SK-N-SH (cell line): ENCODE data around the gene SERPINE2. TPM values are rescaled to one million over a fixed set of nuclear protein-coding genes. Genes with fewer than 3 reads are reported as not detected.
A peak's percentile ranks its signal among the peaks of the same experiment; 100 is the strongest.

ENCODE experiments used
- CTCF ChIA-PET: fragments of 300-600, 350-600 bp; formaldehyde crosslinking; extraction: SDS; loops from one replicate; lab custom pipeline; 2021; lab: Yijun Ruan, JAX
- POLR2A ChIA-PET: fragments of 350-600 bp; sonication (Branson Sonifier 250); formaldehyde crosslinking; extraction: SDS; loops from one replicate; lab custom pipeline; 2020; ENCODE audit warnings: antibody characterized with exemption, inconsistent platforms; lab: Yijun Ruan, JAX
- DNase-seq: peaks from one replicate; pipeline ENCODE4 v3.0.0; 2012
- H2AFZ ChIP-seq: fragments of 200-600 bp; sonication (generic); 2 replicates; pipeline ENCODE4 v1.8.1; 2016; ENCODE audit warnings: antibody characterized with exemption, mild to moderate bottlenecking, low read depth
- H3F3A ChIP-seq: fragments of 200-600 bp; sonication (generic); replicated peaks from 2 replicates; pipeline ENCODE3; 2016; ENCODE audit warnings: antibody characterized with exemption, mild to moderate bottlenecking; ENCODE audit not compliant: insufficient read depth
- H3K27ac ChIP-seq, 2 experiments: fragments of 200-500 bp in 1 of 2; fragments of 200-600 bp in 1 of 2; sonication (Bioruptor generic) in 1 of 2; sonication (generic), shearing (Covaris generic) in 1 of 2; 2 replicates each; pipeline versions ENCODE4 v1.5.1 to v1.6.1; 2014 to 2016; ENCODE audit warnings: low read depth in 2 of 2, inconsistent platforms in 1 of 2, low read length in 1 of 2, mild to moderate bottlenecking in 1 of 2, mixed read lengths in 1 of 2
- H3K27me3 ChIP-seq: fragments of 200-600 bp; sonication (generic), shearing (Covaris generic); 2 replicates; pipeline ENCODE4 v1.6.1; 2016; ENCODE audit warnings: mixed run types; ENCODE audit not compliant: insufficient read depth
- H3K36me3 ChIP-seq, 2 experiments: fragments of 200-500 bp in 1 of 2; fragments of 200-600 bp in 1 of 2; sonication (Bioruptor generic) in 1 of 2; sonication (generic) in 1 of 2; replicated peaks in 1 of 2; 2 replicates each; pipeline versions ENCODE3 to v1.5.1; 2014 to 2016; ENCODE audit warnings: low read length in 1 of 2, mild to moderate bottlenecking in 1 of 2; ENCODE audit not compliant: insufficient read depth in 2 of 2, control insufficient read depth in 1 of 2
- H3K4me1 ChIP-seq, 2 experiments: fragments of 200-500 bp in 1 of 2; fragments of 200-600 bp in 1 of 2; sonication (Bioruptor generic) in 1 of 2; sonication (generic), shearing (Covaris generic) in 1 of 2; 2 replicates each; pipeline versions ENCODE4 v1.5.1 to v1.6.1; 2014 to 2016; ENCODE audit warnings: low read depth in 1 of 2, low read length in 1 of 2, mixed run types in 1 of 2; ENCODE audit not compliant: insufficient read depth in 2 of 2, control insufficient read depth in 1 of 2
- H3K4me2 ChIP-seq: fragments of 200-600 bp; sonication (generic), shearing (Covaris generic); 2 replicates; pipeline ENCODE4 v1.6.1; 2017; ENCODE audit warnings: mixed run types
- H3K4me3 ChIP-seq, 2 experiments: fragments of 200-500 bp in 1 of 2; fragments of 200-600 bp in 1 of 2; sonication (Bioruptor generic) in 1 of 2; sonication (generic), shearing (Covaris generic) in 1 of 2; 2 replicates each; pipeline versions ENCODE4 v1.5.1 to v1.8.1; 2014 to 2016; ENCODE audit warnings: low read depth in 2 of 2, inconsistent platforms in 1 of 2, low read length in 1 of 2, mild to moderate bottlenecking in 1 of 2, mixed read lengths in 1 of 2, moderate library complexity in 1 of 2
- H3K79me2 ChIP-seq: fragments of 200-600 bp; sonication (generic); 2 replicates; pipeline ENCODE4 v1.8.1; 2017; ENCODE audit warnings: mild to moderate bottlenecking; ENCODE audit not compliant: insufficient read depth
- H3K9ac ChIP-seq: fragments of 200-600 bp; sonication (generic); 2 replicates; pipeline ENCODE4 v1.6.1; 2017; ENCODE audit warnings: mixed run types
- H3K9me2 ChIP-seq: fragments of 200-600 bp; sonication (generic); 2 replicates; pipeline ENCODE4 v1.6.1; 2017; ENCODE audit warnings: mixed run types
- H3K9me3 ChIP-seq: fragments of 200-600 bp; sonication (generic); 2 replicates; pipeline ENCODE4 v1.6.1; 2017; ENCODE audit warnings: mixed run types, mild to moderate bottlenecking, moderate library complexity
- H4K20me1 ChIP-seq: fragments of 200-600 bp; sonication (generic); 2 replicates; pipeline ENCODE4 v1.6.1; 2017; ENCODE audit warnings: mild to moderate bottlenecking, mixed run types; ENCODE audit not compliant: insufficient read depth
- EP300 ChIP-seq, 2 experiments: IDR thresholded peaks; 2 replicates each; pipeline versions ENCODE4 v1.4.0 to v1.6.1; 2012; ENCODE audit warnings: borderline replicate concordance in 1 of 2, low read depth in 1 of 2, low read length in 1 of 2
- FOSL2 ChIP-seq: IDR thresholded peaks from 2 replicates; pipeline ENCODE4 v1.4.0; 2012; ENCODE audit warnings: low read depth, mild to moderate bottlenecking, moderate library complexity, borderline replicate concordance
- GATA2 ChIP-seq: sonication (generic); formaldehyde crosslinking; IDR thresholded peaks from 2 replicates; pipeline ENCODE4 v1.5.0; 2020; ENCODE audit warnings: mild to moderate bottlenecking, missing genetic modification reagents
- MXI1 ChIP-seq: IDR thresholded peaks from 2 replicates; pipeline ENCODE4 v1.6.1; 2012; ENCODE audit warnings: mild to moderate bottlenecking, low read depth, low read length, improper control_type of control experiment
- NRF1 ChIP-seq: IDR thresholded peaks from 2 replicates; pipeline ENCODE4 v1.6.1; 2012; ENCODE audit warnings: low read depth, mild to moderate bottlenecking, low read length
- RCOR1 ChIP-seq: fragments of 150-350 bp; IDR thresholded peaks from 2 replicates; pipeline ENCODE4 v1.6.1; 2017; ENCODE audit warnings: antibody characterized with exemption, low read length
- REST ChIP-seq: IDR thresholded peaks from 2 replicates; pipeline ENCODE4 v1.6.1; 2012; ENCODE audit warnings: mild to moderate bottlenecking, low read depth, low read length, moderate library complexity
- RXRA ChIP-seq: IDR thresholded peaks from 2 replicates; pipeline ENCODE4 v1.4.0; 2012; ENCODE audit warnings: low read depth, mild to moderate bottlenecking, borderline replicate concordance
- YY1 ChIP-seq: IDR thresholded peaks from 2 replicates; pipeline ENCODE4 v1.4.0; 2012; ENCODE audit warnings: low read depth, mild to moderate bottlenecking
- ZBTB33 ChIP-seq: IDR thresholded peaks from 2 replicates; pipeline ENCODE4 v1.4.0; 2012; ENCODE audit warnings: low read depth, borderline replicate concordance
- WGBS: methylation state at CpG from one replicate; pipeline ENCODE4 v1.1.6; 2017; ENCODE audit warnings: low lambda C conversion rate; 5-methylcytosine and 5-hydroxymethylcytosine counted together
- polyA plus RNA-seq, 3 experiments: library from polyadenylated mRNA; depleted of rRNA; stranded (reverse); fragments of >200 nt; gene quantifications; 2 replicates each; pipeline ENCODE4 v1.2.3, GENCODE V29; 2012
- TF ChIP-seq, protein P1 (sequence below): IDR thresholded peaks from 2 replicates; pipeline ENCODE4; 2012

Gene SERPINE2
- polyA plus RNA-seq, 1 of the 3 experiments (the other 2 are of a cell fraction) = 249 TPM

DNA sequence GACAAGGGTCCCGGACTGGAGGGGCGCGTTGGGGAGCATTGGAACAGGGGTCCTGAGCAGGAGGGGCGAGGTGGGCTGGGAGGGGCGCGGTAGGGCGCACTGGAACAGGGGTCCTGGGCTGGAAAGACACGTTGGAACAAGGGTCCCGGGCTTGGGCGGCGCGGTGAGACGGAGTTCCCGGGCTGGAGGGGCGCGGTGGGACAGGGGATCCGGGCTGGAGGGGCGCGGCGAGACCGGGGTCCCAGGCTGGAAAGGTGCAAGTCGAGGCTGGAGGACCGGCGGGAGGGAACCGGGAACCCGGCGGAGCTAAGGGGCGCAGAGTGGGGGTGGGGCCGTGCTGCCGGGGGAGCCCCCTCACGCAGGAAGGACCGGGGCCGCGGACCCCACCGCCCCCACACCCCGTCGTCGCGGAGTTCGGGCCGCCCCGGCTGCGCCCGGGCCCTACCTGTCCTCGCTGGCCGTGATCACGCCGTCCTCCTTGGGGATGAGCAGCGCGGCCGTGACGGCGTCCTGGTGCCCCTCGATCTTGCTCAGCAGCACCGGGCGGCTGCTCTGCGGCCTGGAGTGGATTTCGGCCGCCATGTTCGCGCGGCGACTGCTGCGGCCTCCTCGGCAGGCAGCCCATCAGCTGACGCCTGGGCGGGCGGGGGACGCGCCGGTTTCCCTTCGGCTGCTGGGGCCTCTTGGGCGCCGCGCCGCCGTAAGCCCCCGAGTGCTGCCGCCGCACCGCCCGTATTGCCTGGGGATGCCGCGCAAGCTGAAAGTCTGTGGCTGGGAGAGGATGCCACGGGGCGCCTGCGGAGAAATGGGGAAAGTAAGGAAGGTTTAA is 94.2 kb downstream of the SERPINE2 start, which contains the start of gene WDFY1 (continued):
- TF ChIP-seq YY1 (peak; percentile 93), REST (no peak), ZBTB33 (no peak)

GRCh38 chr2:223944166-223944702 is 94.9 kb downstream of the SERPINE2 start:
- no peak for TF ChIP-seq GATA2 (CRISPR knock-in tag)
- TF ChIP-seq NRF1 = no peak
- peak; percentile 41; the same call in 1 of the 2 replicates for TF ChIP-seq MXI1
- no peak for TF ChIP-seq RXRA
- no peak for TF ChIP-seq FOSL2
- TF ChIP-seq EP300 (IDR thresholded peaks at IDR 0.05; ENCODE audit: borderline replicate concordance in 1 of 2, low read depth in 1 of 2, low read length in 1 of 2) = no peak
- TF ChIP-seq, protein P1, sequence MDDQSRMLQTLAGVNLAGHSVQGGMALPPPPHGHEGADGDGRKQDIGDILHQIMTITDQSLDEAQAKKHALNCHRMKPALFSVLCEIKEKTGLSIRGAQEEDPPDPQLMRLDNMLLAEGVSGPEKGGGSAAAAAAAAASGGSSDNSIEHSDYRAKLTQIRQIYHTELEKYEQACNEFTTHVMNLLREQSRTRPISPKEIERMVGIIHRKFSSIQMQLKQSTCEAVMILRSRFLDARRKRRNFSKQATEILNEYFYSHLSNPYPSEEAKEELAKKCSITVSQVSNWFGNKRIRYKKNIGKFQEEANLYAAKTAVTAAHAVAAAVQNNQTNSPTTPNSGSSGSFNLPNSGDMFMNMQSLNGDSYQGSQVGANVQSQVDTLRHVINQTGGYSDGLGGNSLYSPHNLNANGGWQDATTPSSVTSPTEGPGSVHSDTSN = no peak
- TF ChIP-seq RCOR1 = no peak
- Histone ChIP-seq H3K36me3 (peaks cover 0 to 9% of the 10 kb centered on the region in 2 experiments), H3K4me1 (peaks cover 4 to 6% of the 10 kb centered on the region in 2 experiments; a peak in 3 of 4 replicates), H3K4me2 (peak overlapping the region; percentile 92), H3K9me3 (no peaks in the 10 kb centered on the region), H3K9me2 (no peaks in the 10 kb centered on the region), H3K27me3 (no peaks in the 10 kb centered on the region), H4K20me1 (peaks cover 14% of the 10 kb centered on the region), H2AFZ (peak overlapping the region; percentile 88; the same call in 1 of the 2 replicates), H3K79me2 (peaks cover 62% of the 10 kb centered on the region), H3F3A (peaks cover 14% of the 10 kb centered on the region), H3K4me3 (peak overlapping the region; percentile 58 to 78), H3K9ac (peak overlapping the region; percentile 91), H3K27ac (peak overlapping the region in 1 of 2 experiments; percentile 72; a peak in 3 of 4 replicates)
- peak; percentile 79 for DNase-seq
- ChIA-PET CTCF (interaction anchor here (1.4 to 1.8 kb wide), 4 partner anchors 11 to 50 kb away, joined by 4 to 9 read pairs (median 4); no protein-coding TSS in a partner anchor), POLR2A (no interaction called here)
- 2% methylated on average over 37 of the region's 46 CpGs for WGBS
